GM12872 (cell line): ENCODE measurements around the gene UQCC2.

ENCODE experiments used
- TF ChIP-seq, protein P1 (sequence below): IDR thresholded peaks from 3 replicates; pipeline ENCODE4 v1.5.1; 2011; ENCODE audit warnings: low read depth, mild to moderate bottlenecking, low read length, moderate library complexity; ENCODE audit not compliant: insufficient read depth

Gene UQCC2

DNA sequence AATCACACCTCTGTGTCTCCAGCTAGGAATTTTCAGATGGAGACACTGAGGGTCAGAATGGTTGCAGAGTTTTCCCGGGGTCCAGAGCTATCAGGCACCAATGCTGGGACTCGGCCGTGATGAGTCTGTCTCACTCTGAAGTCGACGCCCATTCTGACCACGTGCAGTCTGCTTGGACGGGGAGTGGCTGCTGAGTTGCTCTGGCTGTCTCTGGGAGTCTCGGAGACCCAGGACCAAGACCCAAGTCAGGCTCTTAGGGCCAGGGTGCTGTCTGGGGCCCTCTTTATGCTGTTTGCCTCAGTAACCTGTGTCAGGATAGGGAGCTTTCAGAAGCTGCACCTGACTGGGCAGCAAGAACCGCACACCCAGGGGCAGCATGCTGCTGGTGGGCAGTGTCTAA lies 30.6 kb upstream of the UQCC2 start:
- TF ChIP-seq, protein P1, sequence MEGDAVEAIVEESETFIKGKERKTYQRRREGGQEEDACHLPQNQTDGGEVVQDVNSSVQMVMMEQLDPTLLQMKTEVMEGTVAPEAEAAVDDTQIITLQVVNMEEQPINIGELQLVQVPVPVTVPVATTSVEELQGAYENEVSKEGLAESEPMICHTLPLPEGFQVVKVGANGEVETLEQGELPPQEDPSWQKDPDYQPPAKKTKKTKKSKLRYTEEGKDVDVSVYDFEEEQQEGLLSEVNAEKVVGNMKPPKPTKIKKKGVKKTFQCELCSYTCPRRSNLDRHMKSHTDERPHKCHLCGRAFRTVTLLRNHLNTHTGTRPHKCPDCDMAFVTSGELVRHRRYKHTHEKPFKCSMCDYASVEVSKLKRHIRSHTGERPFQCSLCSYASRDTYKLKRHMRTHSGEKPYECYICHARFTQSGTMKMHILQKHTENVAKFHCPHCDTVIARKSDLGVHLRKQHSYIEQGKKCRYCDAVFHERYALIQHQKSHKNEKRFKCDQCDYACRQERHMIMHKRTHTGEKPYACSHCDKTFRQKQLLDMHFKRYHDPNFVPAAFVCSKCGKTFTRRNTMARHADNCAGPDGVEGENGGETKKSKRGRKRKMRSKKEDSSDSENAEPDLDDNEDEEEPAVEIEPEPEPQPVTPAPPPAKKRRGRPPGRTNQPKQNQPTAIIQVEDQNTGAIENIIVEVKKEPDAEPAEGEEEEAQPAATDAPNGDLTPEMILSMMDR, result no peak

DNA sequence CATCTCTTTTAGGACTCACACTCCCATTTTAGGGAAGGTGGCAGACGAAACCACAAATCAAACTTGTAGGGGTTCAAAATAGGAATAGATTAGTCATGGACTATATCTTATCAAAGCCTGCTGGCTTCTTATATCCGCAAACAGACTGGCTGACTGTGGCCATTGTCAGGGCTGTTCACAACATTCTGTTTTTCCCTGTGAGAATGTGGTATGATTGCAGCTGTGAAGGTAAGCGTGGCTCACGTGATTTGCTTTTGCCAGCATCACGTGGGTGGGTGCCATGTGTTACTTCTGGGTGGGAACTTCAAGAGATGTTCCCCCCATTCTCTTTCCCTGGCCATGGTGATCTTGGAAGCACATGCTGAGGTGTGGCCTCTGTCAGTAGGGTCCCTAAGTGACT lies 29.3 kb upstream of the UQCC2 start:
- TF ChIP-seq, protein P1, result no peak

DNA sequence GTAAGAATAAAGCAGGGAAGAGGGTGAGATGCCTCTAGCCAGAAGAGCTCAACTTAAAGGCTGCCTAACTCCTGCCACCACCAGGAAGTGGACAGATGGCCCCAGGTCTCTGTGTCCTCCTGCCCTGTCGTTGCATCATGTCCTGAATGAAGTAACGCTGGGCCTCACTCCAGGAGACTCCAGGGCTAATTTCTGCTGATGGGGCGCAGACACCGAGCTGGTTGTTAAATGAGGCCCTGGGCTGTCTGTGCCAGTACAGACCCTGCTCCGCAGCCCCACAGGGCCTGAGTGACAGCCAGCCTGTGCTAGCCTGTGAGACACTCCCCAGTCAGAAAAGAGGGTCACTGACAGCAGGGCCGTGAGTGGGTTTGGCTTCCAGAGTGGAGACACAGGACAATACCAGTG lies 28.7 kb upstream of the UQCC2 start:
- TF ChIP-seq, protein P1, result no peak

DNA sequence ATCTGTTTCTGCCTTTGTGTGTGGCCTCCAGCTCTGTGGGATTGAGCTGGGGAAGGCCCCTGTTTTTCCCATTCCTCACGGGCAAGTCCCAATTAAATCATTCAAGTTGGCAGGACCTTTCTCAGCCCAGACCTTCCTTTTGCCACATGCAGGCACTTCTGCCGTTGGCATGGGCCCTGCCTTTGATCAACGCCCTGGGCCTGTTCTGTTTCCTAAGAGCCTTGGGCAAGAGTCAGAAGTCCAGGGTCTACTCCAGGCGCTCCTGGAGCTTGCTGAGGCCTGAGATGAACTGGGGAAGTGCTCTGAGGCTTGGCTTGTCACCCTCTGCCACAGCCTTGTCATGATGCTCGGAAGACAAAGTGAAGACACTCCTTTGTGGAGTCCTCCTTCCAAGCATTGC lies 28.1 kb upstream of the UQCC2 start:
- TF ChIP-seq, protein P1, result no peak

DNA sequence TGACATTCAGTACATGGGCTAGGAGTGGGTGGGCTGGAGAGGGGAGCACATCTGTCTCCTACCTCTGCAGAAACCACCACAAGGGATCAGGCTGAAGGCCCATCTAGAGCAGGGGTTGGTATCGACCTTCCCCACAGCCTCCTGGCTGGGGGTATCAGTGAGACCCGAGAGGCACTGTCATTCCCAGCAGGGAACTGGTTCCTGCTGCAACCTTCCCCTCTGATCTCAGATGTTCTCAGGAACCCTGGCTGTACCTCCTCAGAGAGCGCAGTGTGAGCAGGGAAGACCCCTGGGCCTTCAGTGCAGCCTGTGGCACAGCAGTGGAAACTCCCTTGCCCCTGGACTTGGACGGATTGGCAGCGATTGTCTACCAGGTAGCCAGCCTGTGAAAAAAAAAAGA lies 27.4 kb upstream of the UQCC2 start:
- TF ChIP-seq, protein P1, result no peak

DNA sequence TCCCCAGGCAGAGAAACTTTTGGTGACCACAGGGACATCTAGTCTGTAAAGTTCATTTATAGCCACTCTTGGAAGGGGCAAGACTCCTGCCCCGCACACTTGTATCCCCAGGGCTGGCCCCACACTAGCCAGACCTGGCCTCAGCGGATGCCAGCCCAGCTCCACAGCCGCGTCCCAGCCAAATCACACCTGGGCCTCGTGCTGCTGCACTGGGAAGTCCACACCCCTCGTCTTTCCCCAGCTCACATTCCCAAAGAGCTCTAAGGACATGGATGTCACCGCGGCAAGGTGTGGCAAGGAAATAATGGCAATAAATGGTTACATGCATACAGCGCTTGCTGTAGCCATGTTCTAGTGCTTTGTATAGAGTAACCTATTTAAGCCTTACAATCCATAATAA lies 26.7 kb upstream of the UQCC2 start:
- TF ChIP-seq, protein P1, result no peak

DNA sequence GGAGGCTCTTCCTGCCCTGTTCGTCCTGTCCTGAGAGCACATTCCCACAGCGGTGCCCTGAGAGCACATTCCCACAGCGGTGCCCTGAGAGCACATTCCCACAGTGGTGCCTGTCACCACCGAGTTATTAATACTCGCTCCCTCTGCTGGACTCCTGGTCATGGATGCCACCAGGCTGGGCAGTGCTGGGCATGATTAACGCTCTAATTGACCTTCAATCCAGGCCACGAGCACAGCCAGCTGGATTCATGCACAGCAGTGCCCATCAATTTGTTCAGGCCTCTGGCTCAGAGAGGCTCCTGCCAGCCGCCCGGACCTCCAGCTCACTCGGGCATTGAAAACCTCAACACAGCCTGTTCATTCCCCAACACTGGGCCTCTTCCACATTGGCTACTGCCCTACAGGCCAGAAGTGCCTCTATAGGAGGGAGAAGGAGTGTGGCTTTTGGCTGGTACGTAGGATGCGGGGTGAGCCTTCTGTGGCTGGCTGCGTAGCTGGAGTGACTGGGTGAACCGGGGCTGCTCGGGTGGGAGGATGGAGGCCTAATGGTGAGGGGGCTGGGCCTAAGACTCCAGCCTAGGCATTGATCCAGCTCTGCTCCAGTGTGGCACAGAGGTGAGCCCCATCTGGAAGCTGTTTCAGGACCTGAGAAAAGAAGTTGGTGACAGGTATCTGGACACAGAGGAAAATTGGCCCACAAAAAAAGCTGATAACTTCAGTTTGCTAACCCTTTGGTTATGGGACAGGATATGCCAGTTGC lies 25.9 kb upstream of the UQCC2 start:
- TF ChIP-seq, protein P1, result no peak
